GM21367 (cell line): ENCODE measurements around the gene TUBB4B.

ENCODE experiments used
- ATAC-seq: cut with Tn5 transposase; IDR thresholded peaks from one replicate; pipeline ENCODE4 v1.9.1; 2021; ENCODE audit not compliant: unreplicated experiment

TUBB4B gene

GRCh38 chr9:137293094-137293481, 52.0 kb downstream of the TUBB4B start:
- no peak for ATAC-seq
